NCI-H146 (cell line): Measurements from ENCODE around the gene PXT1.

Source experiments
- DNase-seq: peaks from one replicate; lab custom pipeline; 2025; lab: John Stamatoyannopoulos, UW

Gene PXT1

DNA sequence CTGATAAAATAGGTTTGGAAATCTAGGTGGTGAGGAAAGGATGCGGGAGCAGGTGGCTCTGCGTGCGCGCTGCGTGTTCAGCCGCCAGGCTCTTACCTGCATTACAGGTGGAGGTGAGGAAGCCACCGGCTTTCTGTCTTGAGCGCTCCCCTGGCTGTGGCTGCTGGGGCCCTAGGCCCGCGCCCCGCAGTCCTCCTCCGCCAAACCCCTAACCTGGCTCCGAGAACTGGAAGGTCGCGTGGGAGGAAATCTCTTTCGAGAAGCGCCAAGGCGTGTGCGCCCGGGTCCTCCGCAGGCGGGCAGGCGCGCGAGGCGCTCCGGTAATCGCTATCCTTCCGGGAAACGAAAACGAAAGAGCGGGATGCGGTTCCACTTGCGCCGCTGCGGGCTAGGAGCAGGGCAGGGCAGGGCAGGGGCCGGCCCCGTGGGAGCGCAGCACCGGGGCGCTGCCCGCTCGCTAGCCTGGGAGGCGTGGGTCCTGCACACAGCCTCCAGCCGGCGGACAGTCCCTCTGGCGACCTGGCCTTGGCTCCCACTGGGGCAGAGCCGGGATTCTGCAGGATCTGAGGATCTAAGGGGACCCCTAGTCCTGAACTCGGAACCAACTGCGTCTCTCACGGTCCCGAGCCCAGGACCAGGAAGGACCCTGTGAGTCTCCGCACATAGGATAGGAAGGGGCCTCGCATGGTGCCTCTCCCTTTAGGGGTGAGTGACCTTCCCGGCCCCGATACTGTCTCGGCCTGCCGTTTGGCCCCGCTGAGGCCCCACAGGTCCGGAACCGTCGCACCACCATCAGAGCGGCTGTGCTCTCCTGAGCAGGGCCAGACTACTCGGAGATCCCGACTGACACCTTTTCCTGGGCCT is 55.0 kb downstream of the PXT1 start, which contains the start of gene ETV7:
ETV7 (minus strand) TSS at position 230 of the 864 bp plus-strand sequence; CDS start at position 102, 128 bp downstream.
- DNase-seq = peak; percentile 55

DNA sequence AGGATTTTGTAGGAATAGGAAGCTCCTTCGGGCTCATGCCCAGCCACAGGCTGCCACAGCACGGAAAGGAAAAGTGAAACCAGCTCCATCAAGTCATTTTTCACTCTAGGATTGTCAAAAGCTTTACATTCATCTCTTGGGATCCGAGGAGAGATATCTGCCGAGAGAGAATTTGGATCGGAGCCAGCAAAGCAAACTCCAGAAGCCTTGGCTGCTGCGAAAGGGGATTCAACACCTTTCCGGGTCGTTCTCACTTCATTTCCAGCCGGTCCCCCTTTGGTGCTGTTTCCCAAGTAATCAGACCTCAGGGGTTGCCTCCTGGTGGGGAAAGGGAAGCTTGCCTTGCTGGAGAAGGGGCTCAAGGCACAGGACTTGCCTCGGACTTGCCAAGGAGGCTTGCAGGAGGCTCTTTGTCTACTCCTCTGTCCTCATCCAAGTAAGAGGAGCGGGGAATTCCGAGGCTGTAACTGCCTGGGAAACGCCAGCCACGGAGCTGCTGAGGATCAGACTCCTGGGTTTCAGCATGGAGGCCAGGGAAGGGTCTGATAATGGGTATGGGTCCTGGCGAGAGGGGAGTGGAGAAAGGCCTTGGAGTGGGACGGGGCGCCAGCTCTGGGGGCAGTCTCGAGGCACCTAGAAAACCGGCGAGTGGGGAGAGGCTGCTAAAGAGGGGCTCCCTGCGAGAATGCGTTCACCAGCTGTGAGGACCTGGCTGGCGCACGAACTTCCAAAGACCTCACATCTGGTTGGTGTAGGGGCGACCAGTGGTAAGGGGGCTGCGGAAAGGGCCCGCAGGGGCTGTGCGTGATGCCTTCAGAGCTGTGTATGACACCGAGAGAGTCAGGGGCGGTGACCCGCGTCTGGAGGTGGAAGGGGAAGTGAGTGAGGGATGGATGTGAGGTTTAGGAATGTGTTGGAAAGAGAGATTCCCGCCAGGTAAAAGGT is 55.9 kb downstream of the PXT1 start:
- peak; percentile 55 for DNase-seq

- DNase-seq = no peak
These were observed 58.6 kb downstream of the PXT1 start for GRCh38 chr6:36384095-36384494.

DNA sequence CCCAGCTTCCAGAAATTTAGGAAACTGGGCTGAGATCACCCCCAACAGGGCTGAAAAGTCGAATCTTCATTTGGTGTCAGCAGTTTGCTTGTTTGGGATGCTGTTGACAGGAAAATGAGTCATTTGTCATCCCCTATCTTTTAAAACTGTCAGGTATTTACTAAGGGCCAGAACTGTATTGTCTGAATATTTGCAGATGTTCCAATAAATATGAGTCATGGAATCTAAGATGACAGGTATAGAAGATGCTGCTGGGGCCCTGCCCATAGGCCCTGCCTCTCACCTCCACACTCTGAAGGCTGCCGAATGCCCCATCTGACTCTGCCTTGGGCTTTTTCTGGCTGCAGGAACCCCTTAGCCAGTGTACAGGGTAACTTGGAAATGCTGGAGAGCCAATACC is 59.0 kb downstream of the PXT1 start:
- peak; percentile 30 for DNase-seq

DNA sequence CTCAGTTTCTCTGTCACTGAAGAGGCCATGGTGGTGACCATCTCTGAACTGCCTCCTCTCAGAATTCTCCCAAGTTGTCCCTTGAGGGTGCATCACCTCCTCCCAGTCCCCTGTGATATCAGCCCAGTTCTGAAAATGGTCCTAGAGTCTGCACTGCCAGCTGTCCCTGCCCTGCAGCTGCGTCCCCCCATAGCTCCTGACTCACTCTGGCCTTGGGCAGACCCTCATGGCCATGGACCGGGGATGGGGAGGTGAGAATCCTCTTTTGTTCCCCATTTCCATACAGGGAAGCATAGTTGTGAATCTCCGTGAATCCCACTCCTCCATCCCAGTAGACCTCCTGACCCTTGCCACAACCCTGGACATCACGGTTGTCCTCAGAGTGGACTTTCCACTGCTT is 59.7 kb downstream of the PXT1 start:
- DNase-seq = no peak

DNA sequence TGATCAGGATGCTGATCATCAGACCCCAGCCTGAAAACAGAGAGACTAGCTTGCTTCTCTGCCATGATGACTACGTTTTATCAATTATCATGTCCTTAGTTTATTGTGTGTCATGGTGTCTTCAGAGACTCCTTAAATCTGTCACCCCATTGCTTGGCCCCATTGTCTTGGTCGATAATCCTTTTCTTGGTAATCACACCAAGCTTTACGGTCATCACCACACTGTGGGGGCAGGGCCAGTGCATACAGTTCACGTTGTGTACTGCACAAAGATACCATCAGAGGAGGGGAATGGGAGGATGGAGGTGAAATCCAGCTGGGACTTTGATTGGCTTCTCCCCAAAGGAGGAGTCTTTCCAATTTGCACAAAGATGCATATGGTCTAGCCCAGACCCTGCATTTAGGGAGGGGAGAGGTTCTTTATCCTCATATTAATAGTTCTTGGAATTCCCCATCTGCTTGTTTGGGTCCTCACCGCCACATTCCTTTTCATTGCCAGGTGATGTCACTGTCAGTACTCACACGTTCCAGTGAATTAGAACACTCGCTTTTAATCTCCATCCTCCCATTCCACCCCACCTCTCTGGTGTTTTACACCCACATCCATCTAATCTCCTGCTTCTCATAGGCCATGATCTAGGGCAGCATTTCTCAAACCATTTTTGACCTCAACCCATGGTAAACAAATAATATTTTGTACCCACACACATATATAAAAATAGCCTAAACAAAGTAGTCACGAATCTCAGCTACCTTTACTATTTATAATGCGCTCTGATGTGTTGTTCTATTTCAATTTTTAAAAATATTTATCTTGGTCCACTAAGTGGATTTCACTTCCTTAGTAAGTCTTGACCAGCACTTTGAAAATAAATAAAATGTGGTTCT is 60.9 kb downstream of the PXT1 start:
- DNase-seq = no peak

GRCh38 chr6:36380166-36380565 is 62.5 kb downstream of the PXT1 start:
- DNase-seq = no peak

DNA sequence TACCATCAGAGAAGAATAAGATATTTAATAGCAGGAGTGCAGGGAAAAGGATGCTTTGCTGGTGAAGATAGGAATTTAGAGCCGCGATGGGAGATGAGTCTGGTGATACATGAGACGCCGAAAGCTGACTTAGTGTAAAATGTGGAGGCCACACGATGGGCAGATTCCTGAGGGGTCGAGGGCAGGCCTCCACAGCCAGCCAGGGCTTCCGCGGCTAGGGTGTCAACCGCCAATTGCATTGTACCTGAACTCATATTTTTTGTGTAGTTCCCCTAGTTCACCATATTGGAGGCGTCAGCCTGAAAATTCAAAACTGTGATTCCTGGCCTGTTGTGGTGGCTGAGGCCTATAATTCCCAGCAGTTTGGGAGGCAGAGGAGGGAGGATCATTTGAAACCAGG is 63.7 kb downstream of the PXT1 start:
- no peak for DNase-seq

GRCh38 chr6:36378243-36378920 is 64.3 kb downstream of the PXT1 start:
- peak; percentile 9 for DNase-seq

- DNase-seq = no peak
These were observed 65.1 kb downstream of the PXT1 start for GRCh38 chr6:36377594-36377993.

GRCh38 chr6:36376742-36377141 is 65.9 kb downstream of the PXT1 start:
- DNase-seq = no peak

DNA sequence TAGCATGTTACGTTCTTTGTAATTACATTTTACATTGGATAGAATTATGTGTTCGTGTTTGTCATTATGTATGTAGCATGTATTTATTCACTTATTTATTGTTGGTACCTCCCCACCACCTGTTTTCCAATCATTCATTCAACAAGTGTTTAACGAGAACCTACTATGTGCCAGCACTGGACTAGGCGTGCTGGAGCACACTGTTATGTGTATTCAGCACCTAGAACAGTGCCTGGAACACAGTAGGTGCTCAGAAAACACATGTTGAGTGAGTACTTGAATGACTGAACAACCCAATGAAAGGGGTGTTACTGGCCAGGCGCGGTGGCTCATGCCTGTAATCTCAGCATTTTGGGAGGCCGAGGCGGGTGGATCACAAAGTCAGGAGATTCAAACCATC is 66.5 kb downstream of the PXT1 start:
- DNase-seq = no peak

GRCh38 chr6:36375644-36376155 is 67.0 kb downstream of the PXT1 start:
- no peak for DNase-seq

DNA sequence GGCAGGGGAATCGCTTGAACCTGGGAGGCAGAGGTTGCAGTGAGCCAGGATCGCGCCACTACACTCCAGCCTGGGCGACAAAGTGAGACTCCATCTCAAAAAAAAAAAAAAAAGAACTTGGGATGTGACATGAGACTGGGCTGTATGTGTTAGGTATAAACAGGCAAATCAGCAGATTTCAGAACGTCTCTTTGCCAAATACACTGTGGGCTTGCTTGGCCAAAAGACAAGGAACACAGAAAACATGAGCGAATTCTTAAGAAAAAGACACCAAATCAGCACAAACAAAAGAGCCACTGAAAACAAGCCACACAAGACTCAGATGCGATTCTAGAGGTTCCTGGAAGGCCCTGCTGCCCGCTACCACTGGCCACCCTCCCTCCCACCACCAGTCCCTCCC is 67.7 kb downstream of the PXT1 start:
- no peak for DNase-seq

DNA sequence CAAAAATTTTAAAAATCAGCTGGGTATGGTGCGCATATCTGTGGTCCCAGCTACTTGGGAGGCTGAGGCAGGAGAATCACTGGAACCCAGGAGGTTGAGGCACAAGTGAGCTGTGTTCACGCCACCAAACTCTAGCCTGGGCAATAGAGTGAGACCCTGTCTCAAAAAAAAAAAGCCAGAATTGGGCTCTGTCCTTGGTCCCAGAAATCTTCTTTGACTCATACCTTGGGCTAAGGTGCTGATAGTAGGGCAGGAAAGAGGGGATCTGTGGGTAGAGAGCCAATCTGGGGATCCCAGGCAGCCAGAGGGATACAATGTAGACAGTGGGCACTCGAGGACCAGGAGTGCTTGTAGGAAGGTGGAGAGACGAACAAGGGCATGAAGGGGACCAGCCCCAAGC is 68.5 kb downstream of the PXT1 start:
- no peak for DNase-seq

GRCh38 chr6:36373368-36374019 is 69.2 kb downstream of the PXT1 start:
- DNase-seq = peak; percentile 56

DNA sequence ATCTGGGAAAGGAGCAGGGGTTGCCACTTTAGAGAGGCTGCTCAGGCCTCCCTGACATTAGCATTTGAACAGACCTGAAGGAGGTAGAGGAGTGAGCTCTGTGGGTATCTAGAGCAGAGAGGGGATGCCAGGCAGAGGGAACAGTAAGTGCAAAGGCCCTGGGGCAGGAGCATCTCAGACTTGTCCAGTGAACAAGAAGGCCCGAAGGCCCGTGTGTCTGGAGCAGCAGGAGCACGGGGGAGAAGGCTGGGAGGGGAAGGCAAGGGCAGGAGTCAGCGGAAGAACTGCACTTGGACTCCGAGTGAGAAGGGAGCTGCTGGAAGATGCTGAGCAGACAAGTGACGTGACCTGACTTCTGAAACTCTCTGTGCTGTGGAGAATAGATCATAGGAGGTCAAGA is 70.6 kb downstream of the PXT1 start:
- DNase-seq = no peak

- DNase-seq = no peak
These were observed 71.4 kb downstream of the PXT1 start for GRCh38 chr6:36371211-36371610.

- DNase-seq = no peak
These were observed 72.0 kb downstream of the PXT1 start for GRCh38 chr6:36370638-36371037.
